HL-60 (cell line): Measurements from ENCODE around the gene PSMD2.

ENCODE experiments used
- DNase-seq, 2 experiments: peaks; one replicate each; pipeline ENCODE4 v3.0.0-alpha.2; 2010 to 2020; ENCODE audit warnings: low read depth in 1 of 2, low spot score in 1 of 2
- H3K27ac ChIP-seq: fragments of 250-450 bp; sonication (Bioruptor Pico); replicated peaks from 2 replicates; pipeline ENCODE4 v1.5.1; 2020; ENCODE audit warnings: mild to moderate bottlenecking, moderate library complexity
- H3K27me3 ChIP-seq: fragments of 250-450 bp; sonication (Bioruptor Pico); 2 replicates; pipeline ENCODE4 v1.5.1; 2021; ENCODE audit warnings: mild to moderate bottlenecking, moderate library complexity; ENCODE audit not compliant: insufficient read depth, poor library complexity, severe bottlenecking
- H3K4me3 ChIP-seq: replicated peaks from 2 replicates; pipeline ENCODE4 v1.5.1; 2011; ENCODE audit warnings: mild to moderate bottlenecking, control low read depth, low read length; ENCODE audit not compliant: insufficient read depth
- GABPA ChIP-seq: IDR thresholded peaks from 2 replicates; pipeline ENCODE4 v1.6.1; 2012; ENCODE audit warnings: low read depth
- POLR2AphosphoS5 ChIP-seq: IDR thresholded peaks from 2 replicates; pipeline ENCODE4 v1.6.1; 2012; ENCODE audit warnings: low read depth
- SPI1 ChIP-seq: IDR thresholded peaks from 2 replicates; pipeline ENCODE4 v1.6.1; 2012; ENCODE audit warnings: low read depth, mild to moderate bottlenecking, borderline replicate concordance
- TF ChIP-seq, protein P1 (sequence below): IDR thresholded peaks from 2 replicates; pipeline ENCODE4 v1.6.1; 2012; ENCODE audit warnings: low read depth; ENCODE audit not compliant: insufficient replicate concordance
- TF ChIP-seq, protein P2 (sequence below): IDR thresholded peaks from one replicate; pipeline ENCODE4 v1.5.1; 2011; ENCODE audit warnings: low read length, control low read depth, inconsistent platforms; ENCODE audit not compliant: insufficient read depth

Gene PSMD2

DNA sequence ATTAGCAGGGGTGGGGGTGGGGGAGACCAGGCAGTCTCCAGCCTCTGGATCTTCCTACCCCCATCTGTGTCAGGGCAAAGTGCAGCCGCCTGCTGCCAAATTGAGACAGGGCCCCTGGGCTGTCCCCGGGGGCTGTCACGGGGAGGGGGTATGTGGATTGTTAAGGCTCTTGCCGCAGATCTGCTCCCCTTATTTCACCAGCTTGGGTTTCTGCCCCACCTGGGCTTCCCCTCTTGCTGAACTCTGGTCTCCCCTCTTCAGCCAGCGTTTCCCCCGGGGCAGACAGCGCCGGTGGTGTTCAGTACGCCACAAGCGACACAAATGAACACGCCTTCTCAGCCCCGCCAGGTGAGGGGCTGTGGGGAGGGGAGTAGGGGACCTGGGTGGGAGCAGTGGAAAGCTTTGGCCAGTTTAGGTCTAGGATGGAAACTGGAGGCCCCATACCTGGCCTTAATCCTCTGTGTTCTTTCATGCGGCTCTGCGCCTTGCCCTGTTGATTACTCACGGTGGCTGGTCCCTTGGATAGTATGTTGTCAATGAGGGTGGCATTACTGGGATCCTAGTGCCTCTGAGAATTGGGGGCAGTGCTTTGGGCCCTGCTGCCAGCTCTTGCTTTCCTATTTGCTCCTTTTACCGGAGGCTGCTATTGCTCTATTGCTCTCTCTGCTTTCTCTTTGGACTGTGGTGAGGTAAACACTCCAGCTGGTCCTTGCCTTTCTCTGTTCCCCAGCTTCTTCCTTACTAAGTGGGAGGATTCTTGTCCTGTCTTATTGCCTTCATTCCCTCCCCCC is 17.0 kb downstream of the PSMD2 start:
- no peaks in the 10 kb centered on the region for H3K27me3 ChIP-seq
- H3K27ac ChIP-seq: peak overlapping the region; percentile 98
- no peak for DNase-seq
- TF ChIP-seq GABPA (no peak), POLR2AphosphoS5 (no peak), SPI1 (no peak)
- TF ChIP-seq, protein P1, sequence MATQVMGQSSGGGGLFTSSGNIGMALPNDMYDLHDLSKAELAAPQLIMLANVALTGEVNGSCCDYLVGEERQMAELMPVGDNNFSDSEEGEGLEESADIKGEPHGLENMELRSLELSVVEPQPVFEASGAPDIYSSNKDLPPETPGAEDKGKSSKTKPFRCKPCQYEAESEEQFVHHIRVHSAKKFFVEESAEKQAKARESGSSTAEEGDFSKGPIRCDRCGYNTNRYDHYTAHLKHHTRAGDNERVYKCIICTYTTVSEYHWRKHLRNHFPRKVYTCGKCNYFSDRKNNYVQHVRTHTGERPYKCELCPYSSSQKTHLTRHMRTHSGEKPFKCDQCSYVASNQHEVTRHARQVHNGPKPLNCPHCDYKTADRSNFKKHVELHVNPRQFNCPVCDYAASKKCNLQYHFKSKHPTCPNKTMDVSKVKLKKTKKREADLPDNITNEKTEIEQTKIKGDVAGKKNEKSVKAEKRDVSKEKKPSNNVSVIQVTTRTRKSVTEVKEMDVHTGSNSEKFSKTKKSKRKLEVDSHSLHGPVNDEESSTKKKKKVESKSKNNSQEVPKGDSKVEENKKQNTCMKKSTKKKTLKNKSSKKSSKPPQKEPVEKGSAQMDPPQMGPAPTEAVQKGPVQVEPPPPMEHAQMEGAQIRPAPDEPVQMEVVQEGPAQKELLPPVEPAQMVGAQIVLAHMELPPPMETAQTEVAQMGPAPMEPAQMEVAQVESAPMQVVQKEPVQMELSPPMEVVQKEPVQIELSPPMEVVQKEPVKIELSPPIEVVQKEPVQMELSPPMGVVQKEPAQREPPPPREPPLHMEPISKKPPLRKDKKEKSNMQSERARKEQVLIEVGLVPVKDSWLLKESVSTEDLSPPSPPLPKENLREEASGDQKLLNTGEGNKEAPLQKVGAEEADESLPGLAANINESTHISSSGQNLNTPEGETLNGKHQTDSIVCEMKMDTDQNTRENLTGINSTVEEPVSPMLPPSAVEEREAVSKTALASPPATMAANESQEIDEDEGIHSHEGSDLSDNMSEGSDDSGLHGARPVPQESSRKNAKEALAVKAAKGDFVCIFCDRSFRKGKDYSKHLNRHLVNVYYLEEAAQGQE: no peak
- TF ChIP-seq, protein P2, sequence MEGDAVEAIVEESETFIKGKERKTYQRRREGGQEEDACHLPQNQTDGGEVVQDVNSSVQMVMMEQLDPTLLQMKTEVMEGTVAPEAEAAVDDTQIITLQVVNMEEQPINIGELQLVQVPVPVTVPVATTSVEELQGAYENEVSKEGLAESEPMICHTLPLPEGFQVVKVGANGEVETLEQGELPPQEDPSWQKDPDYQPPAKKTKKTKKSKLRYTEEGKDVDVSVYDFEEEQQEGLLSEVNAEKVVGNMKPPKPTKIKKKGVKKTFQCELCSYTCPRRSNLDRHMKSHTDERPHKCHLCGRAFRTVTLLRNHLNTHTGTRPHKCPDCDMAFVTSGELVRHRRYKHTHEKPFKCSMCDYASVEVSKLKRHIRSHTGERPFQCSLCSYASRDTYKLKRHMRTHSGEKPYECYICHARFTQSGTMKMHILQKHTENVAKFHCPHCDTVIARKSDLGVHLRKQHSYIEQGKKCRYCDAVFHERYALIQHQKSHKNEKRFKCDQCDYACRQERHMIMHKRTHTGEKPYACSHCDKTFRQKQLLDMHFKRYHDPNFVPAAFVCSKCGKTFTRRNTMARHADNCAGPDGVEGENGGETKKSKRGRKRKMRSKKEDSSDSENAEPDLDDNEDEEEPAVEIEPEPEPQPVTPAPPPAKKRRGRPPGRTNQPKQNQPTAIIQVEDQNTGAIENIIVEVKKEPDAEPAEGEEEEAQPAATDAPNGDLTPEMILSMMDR: no peak
- H3K4me3 ChIP-seq: peak overlapping the region; percentile 88

DNA sequence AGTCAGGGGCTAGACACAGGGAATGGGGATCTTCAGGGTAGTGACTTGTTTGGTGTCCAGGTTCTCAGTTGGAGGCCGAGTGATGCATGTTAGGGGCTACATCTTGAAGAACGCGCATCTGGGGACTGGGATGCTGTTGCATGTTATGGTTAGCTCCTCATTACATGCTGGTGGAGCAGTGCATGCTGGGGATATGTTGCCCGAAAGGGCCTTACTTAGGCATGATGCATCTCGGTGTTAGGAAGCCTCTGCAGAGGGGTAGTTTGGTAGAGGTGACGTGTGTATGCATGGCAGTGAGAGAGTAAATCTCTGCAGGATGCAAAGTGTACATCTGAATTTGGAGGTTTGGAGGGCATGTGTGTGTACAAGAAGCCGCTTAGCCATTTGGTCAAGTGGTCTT is 17.8 kb downstream of the PSMD2 start:
- Histone ChIP-seq H3K27ac (no peak overlapping the region), H3K4me3 (peak overlapping the region; percentile 88), H3K27me3 (no peaks in the 10 kb centered on the region)
- TF ChIP-seq, protein P2: no peak
- TF ChIP-seq GABPA (no peak), SPI1 (no peak), POLR2AphosphoS5 (no peak)
- TF ChIP-seq, protein P1: no peak
- no peak for DNase-seq

DNA sequence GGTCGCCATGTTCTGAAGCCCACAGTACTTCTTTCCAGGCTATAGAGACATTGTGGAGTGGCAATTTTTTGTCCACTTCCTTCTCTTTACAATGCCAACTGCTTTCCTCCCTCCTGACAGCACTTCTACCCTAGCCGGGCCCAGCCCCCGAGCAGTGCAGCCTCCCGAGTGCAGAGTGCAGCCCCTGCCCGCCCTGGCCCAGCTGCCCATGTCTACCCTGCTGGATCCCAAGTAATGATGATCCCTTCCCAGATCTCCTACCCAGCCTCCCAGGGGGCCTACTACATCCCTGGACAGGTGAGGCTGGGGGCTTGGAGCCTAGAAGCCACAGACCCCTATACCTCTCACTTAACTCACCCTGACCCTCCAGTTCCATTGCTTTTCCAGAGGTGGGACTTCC is 18.2 kb downstream of the PSMD2 start:
- TF ChIP-seq GABPA (no peak), SPI1 (no peak; the same call in 1 of the 2 replicates), POLR2AphosphoS5 (no peak)
- TF ChIP-seq, protein P1: no peak
- TF ChIP-seq, protein P2: no peak
- Histone ChIP-seq H3K27me3 (no peaks in the 10 kb centered on the region), H3K27ac (no peak overlapping the region), H3K4me3 (peak overlapping the region; percentile 88; the same call in 1 of the 2 replicates)
- no peak for DNase-seq
